Suprapubic skin (tissue), 3 donors: Measurements from ENCODE around the gene TNIP3.

Source experiments
- POLR2A ChIP-seq, 2 donors: fragments of 450-650 bp; IDR thresholded peaks; one replicate each; pipeline ENCODE4 v1.6.1; 2017; ENCODE audit warnings: antibody characterized with exemption in 2 of 2, mild to moderate bottlenecking in 2 of 2, moderate library complexity in 2 of 2
- TF ChIP-seq, protein P1 (sequence below), 2 donors: fragments of 200-600 bp in 1 of 2; fragments of 450-650 bp in 1 of 2; sonication (generic) in 1 of 2; IDR thresholded peaks; one replicate each; pipeline ENCODE4 v1.5.1; 2016 to 2019; ENCODE audit warnings: antibody characterized with exemption in 2 of 2, mild to moderate bottlenecking in 1 of 2, moderate library complexity in 1 of 2

DNA sequence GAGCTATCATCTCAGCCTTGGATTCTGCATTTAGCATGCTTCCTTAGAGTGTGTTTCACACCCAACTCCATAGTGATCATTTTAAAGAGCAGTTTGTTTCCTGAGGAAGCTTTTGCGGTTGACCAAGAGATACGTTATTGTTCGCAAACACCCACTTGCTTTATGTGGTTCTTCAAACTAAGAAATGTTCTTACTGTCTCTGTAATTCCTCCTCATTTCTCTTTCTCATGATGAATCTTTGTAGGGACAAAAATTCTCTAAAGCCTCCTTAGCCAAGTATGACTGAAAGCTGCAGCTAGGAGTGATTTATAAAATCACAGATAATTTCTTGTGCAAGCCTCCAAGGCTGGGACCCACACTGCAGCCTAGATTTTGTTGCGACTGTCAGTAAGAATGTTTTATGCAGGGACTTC lies 10.0 kb downstream of the TNIP3 start:
- TF ChIP-seq, protein P1, sequence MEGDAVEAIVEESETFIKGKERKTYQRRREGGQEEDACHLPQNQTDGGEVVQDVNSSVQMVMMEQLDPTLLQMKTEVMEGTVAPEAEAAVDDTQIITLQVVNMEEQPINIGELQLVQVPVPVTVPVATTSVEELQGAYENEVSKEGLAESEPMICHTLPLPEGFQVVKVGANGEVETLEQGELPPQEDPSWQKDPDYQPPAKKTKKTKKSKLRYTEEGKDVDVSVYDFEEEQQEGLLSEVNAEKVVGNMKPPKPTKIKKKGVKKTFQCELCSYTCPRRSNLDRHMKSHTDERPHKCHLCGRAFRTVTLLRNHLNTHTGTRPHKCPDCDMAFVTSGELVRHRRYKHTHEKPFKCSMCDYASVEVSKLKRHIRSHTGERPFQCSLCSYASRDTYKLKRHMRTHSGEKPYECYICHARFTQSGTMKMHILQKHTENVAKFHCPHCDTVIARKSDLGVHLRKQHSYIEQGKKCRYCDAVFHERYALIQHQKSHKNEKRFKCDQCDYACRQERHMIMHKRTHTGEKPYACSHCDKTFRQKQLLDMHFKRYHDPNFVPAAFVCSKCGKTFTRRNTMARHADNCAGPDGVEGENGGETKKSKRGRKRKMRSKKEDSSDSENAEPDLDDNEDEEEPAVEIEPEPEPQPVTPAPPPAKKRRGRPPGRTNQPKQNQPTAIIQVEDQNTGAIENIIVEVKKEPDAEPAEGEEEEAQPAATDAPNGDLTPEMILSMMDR (IDR thresholded peaks at IDR 0.05) = no peak
- no peak for TF ChIP-seq POLR2A (IDR thresholded peaks at IDR 0.05)
